Measurements from ENCODE around the gene PPP2R1B.

DNA sequence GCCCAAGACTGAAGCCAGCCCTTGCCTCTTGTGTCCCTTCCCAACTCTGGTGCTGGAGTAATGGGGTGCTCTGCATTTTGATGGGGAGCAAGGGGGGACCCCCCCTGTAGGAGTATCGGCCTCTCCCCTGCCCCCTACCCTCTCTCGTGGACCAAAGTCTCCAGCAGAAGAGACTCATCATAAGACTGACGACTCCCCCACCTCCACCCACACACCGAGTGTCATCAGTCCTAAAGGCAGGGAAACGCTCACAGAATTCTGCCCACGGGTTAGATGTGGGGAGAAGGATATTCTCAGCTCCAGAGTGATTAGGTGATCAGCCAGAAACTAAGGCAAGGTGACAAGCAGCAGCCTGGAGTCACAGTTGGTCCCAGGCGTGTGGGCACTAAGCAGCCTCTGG lies 38.8 kb downstream of the PPP2R1B start:
- TF ChIP-seq, protein P1, sequence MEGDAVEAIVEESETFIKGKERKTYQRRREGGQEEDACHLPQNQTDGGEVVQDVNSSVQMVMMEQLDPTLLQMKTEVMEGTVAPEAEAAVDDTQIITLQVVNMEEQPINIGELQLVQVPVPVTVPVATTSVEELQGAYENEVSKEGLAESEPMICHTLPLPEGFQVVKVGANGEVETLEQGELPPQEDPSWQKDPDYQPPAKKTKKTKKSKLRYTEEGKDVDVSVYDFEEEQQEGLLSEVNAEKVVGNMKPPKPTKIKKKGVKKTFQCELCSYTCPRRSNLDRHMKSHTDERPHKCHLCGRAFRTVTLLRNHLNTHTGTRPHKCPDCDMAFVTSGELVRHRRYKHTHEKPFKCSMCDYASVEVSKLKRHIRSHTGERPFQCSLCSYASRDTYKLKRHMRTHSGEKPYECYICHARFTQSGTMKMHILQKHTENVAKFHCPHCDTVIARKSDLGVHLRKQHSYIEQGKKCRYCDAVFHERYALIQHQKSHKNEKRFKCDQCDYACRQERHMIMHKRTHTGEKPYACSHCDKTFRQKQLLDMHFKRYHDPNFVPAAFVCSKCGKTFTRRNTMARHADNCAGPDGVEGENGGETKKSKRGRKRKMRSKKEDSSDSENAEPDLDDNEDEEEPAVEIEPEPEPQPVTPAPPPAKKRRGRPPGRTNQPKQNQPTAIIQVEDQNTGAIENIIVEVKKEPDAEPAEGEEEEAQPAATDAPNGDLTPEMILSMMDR (IDR thresholded peaks at IDR 0.05; ENCODE audit: insufficient read depth, low read length, poor library complexity, severe bottlenecking) = no peak
- no peak for TF ChIP-seq EZH2phosphoT487 (conservative IDR thresholded peaks at IDR 0.05; ENCODE audit: low read length)

All from SU-DHL-6 (cell line).